HepG2 (cell line): ENCODE measurements around the gene RNF149. TPM values are rescaled to one million over a fixed set of nuclear protein-coding genes. Genes with fewer than 3 reads are reported as not detected.
A peak's percentile ranks its signal among the peaks of the same experiment; 100 is the strongest.

ENCODE experiments used
- EHMT2 ChIP-seq: fragments of 200-600 bp; sonication (generic); IDR thresholded peaks from 2 replicates; pipeline ENCODE4 v1.7.0; 2017; ENCODE audit warnings: antibody characterized with exemption, low read depth, low read length, borderline replicate concordance
- FOXP1 ChIP-seq, 2 experiments: fragments of 450-650 bp in 1 of 2; IDR thresholded peaks; 2 replicates each; pipeline ENCODE4 v1.6.1; 2017 to 2018; ENCODE audit warnings: antibody characterized with exemption in 1 of 2
- ISX ChIP-seq: sonication (generic); formaldehyde crosslinking; conservative IDR thresholded peaks from 2 replicates; pipeline ENCODE4 v1.5.0; 2020; ENCODE audit warnings: missing genetic modification reagents
- KAT2B ChIP-seq: fragments of 150-350 bp; IDR thresholded peaks from 2 replicates; pipeline ENCODE4 v1.6.1; 2014; ENCODE audit warnings: low read depth, low read length, borderline replicate concordance
- KLF15 ChIP-seq: sonication (generic); formaldehyde crosslinking; IDR thresholded peaks from 2 replicates; pipeline ENCODE4 v1.8.1; 2023; ENCODE audit warnings: borderline replicate concordance, mild to moderate bottlenecking, inconsistent platforms, missing genetic modification reagents, mixed read lengths
- KMT2B ChIP-seq: IDR thresholded peaks from 2 replicates; pipeline ENCODE4 v1.6.1; 2016; ENCODE audit warnings: missing genetic modification reagents, missing compliant biosample characterization
- MAZ ChIP-seq, 2 experiments: sonication (generic) in 1 of 2; formaldehyde crosslinking in 1 of 2; IDR thresholded peaks; 2 replicates each; pipeline versions ENCODE4 v1.5.0 to v1.6.1; 2012 to 2020; ENCODE audit warnings: low read depth in 2 of 2, mild to moderate bottlenecking in 2 of 2, borderline replicate concordance in 1 of 2, improper control_type of control experiment in 1 of 2, low read length in 1 of 2, missing genetic modification reagents in 1 of 2, moderate library complexity in 1 of 2
- MIER2 ChIP-seq: IDR thresholded peaks from 2 replicates; pipeline ENCODE4 v1.6.1; 2016; ENCODE audit warnings: missing biosample characterization, missing genetic modification reagents
- MZF1 ChIP-seq: sonication (generic); formaldehyde crosslinking; IDR thresholded peaks from 2 replicates; pipeline ENCODE4 v1.8.1; 2023; ENCODE audit warnings: mild to moderate bottlenecking, missing genetic modification reagents, borderline replicate concordance
- PCBP2 ChIP-seq: fragments of 200-400 bp; formaldehyde crosslinking; optimal IDR thresholded peaks from 2 replicates; pipeline ENCODE3; 2018; ENCODE audit warnings: low read length, low read depth; ENCODE audit not compliant: poor library complexity, severe bottlenecking
- PHF8 ChIP-seq: sonication (generic); formaldehyde crosslinking; IDR thresholded peaks from 2 replicates; pipeline ENCODE4 v1.5.0; 2020; ENCODE audit warnings: missing genetic modification reagents
- SAFB2 ChIP-seq: sonication (generic); formaldehyde crosslinking; IDR thresholded peaks from 2 replicates; pipeline ENCODE4 v1.5.1; 2020; ENCODE audit warnings: missing genetic modification reagents, low read depth, mild to moderate bottlenecking, borderline replicate concordance
- polyA plus RNA-seq, 8 experiments: library from polyadenylated mRNA; depleted of rRNA in 3 of 8; stranded (reverse) in 7 of 8; unstranded in 1 of 8; fragments of >200 nt; fragmentation: Illumina TruSeq in 4 of 8; extraction: Trizol in 4 of 8; gene quantifications; 2 replicates each; pipeline versions ENCODE4 v1.2.1 to v1.2.3, GENCODE V29; 2011 to 2016; ENCODE audit warnings: low read depth in 4 of 8, missing spikeins in 1 of 8, mixed read lengths in 1 of 8; ENCODE audit not compliant: insufficient read depth in 1 of 8
- total RNA-seq, 5 experiments: library from RNA; depleted of rRNA; stranded (reverse); fragments of >200 nt; fragmentation: Illumina TruSeq; extraction: Trizol; gene quantifications; 2 replicates each; pipeline ENCODE4 v1.2.3, GENCODE V29; 2016; ENCODE audit warnings: low read depth in 1 of 5
- TF ChIP-seq, protein P1 (sequence below): sonication (generic); formaldehyde crosslinking; IDR thresholded peaks from 2 replicates; pipeline ENCODE4 v1.8.0; 2022; ENCODE audit warnings: missing genetic modification reagents, mild to moderate bottlenecking, inconsistent platforms, borderline replicate concordance
- TF ChIP-seq, protein P2 (sequence below): sonication (generic); formaldehyde crosslinking; conservative IDR thresholded peaks from 2 replicates; pipeline ENCODE4 v1.8.0; 2022; ENCODE audit warnings: mild to moderate bottlenecking, moderate library complexity, missing genetic modification reagents
- TF ChIP-seq, protein P3 (sequence below): sonication (generic); formaldehyde crosslinking; IDR thresholded peaks from 2 replicates; pipeline ENCODE4 v1.5.0; 2020; ENCODE audit warnings: mild to moderate bottlenecking, missing genetic modification reagents
- TF ChIP-seq, protein P4 (sequence below): sonication (generic); formaldehyde crosslinking; IDR thresholded peaks from 2 replicates; pipeline ENCODE4 v1.8.1; 2023; ENCODE audit warnings: mild to moderate bottlenecking, missing genetic modification reagents, borderline replicate concordance
- TF ChIP-seq, protein P5 (sequence below), 2 experiments: IDR thresholded peaks; 2 replicates each; pipeline ENCODE4 v1.6.1; 2011 to 2012; ENCODE audit warnings: low read length in 2 of 2, borderline replicate concordance in 1 of 2, low read depth in 1 of 2, mild to moderate bottlenecking in 1 of 2, moderate library complexity in 1 of 2
- TF ChIP-seq, protein P6 (sequence below): sonication (generic); formaldehyde crosslinking; IDR thresholded peaks from 2 replicates; pipeline ENCODE4 v1.5.0; 2020; ENCODE audit warnings: missing genetic modification reagents, mild to moderate bottlenecking, borderline replicate concordance

The RNF149 gene
- total and polyA plus RNA-seq, 2 of the 13 experiments (the other 11 are each of a cell fraction or from before 2014, with no cell fraction given) = 87.6 to 109 TPM

DNA sequence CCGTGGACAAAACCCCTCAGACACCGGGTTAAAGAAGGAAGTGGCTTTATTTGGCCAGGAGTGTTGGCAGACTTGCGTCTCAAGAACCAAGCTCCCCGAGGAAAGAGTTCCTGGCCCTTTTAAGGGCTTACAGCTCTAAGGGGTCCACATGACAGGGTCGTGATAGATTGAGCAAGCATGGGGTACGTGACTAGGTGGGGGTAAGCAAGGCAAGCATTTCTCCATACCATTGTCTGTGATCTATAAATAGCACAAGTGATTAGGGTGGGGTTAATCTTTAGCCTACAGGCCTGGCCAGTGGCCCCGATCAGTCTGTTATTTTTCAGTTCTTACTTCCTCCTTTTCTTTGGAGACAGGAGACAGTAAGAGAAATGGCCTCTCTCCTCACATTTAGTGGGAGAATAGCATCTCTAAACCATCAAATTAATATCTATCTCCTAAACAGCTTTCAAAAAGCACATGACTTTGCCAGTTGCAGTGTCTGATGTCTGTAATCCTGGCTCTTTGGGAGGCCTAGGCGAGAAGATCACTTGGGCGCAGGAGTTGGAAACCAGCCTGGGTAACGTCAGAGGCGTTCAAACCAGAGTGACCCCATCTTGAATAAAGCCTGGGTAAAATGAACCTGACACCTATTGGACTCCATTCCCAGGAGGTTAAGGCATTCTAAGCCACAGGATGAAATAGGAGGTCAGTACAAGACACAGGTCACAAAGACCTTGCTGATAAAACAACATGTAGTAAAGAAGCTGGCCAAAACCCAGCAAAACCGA lies 74.1 kb downstream of the RNF149 start (continued):
- TF ChIP-seq ISX (CRISPR knock-in tag) = no peak
- TF ChIP-seq, protein P1, sequence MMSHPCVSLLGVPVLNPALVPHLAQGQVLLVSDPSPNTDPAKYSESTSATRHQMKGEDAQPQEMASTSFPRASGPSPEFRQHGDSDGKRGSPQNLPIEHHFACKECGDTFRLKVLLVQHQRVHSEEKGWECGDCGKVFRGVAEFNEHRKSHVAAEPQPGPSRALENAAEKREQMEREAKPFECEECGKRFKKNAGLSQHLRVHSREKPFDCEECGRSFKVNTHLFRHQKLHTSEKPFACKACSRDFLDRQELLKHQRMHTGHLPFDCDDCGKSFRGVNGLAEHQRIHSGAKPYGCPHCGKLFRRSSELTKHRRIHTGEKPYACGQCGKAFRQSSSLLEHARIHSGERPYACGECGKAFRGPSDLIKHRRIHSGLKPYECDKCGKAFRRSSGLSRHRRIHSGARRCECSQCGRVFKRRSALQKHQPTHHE (CRISPR knock-in tag) = no peak
- TF ChIP-seq, protein P2, sequence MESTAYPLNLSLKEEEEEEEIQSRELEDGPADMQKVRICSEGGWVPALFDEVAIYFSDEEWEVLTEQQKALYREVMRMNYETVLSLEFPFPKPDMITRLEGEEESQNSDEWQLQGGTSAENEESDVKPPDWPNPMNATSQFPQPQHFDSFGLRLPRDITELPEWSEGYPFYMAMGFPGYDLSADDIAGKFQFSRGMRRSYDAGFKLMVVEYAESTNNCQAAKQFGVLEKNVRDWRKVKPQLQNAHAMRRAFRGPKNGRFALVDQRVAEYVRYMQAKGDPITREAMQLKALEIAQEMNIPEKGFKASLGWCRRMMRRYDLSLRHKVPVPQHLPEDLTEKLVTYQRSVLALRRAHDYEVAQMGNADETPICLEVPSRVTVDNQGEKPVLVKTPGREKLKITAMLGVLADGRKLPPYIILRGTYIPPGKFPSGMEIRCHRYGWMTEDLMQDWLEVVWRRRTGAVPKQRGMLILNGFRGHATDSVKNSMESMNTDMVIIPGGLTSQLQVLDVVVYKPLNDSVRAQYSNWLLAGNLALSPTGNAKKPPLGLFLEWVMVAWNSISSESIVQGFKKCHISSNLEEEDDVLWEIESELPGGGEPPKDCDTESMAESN (CRISPR knock-in tag) = no peak
- TF ChIP-seq, protein P3, sequence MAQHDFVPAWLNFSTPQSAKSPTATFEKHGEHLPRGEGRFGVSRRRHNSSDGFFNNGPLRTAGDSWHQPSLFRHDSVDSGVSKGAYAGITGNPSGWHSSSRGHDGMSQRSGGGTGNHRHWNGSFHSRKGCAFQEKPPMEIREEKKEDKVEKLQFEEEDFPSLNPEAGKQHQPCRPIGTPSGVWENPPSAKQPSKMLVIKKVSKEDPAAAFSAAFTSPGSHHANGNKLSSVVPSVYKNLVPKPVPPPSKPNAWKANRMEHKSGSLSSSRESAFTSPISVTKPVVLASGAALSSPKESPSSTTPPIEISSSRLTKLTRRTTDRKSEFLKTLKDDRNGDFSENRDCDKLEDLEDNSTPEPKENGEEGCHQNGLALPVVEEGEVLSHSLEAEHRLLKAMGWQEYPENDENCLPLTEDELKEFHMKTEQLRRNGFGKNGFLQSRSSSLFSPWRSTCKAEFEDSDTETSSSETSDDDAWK (CRISPR knock-in tag) = no peak
- TF ChIP-seq KMT2B = no peak
- TF ChIP-seq KAT2B = no peak
- TF ChIP-seq, protein P4, sequence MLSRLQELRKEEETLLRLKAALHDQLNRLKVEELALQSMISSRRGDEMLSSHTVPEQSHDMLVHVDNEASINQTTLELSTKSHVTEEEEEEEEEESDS (CRISPR knock-in tag) = no peak
- no peak for TF ChIP-seq PCBP2
- no peak for TF ChIP-seq SAFB2 (CRISPR knock-in tag)
- no peak for TF ChIP-seq MZF1 (CRISPR knock-in tag)
- TF ChIP-seq EHMT2 = no peak
- TF ChIP-seq MAZ (IDR thresholded peaks at IDR 0.05; ENCODE audit: borderline replicate concordance, low read depth, low read length) = no peak
- TF ChIP-seq MAZ (CRISPR knock-in tag; IDR thresholded peaks at IDR 0.05; ENCODE audit: low read depth) = no peak
- 0 out of 2 replicates have a peak, but pooled peaks have one; percentile 29 for TF ChIP-seq PHF8 (CRISPR knock-in tag)
- TF ChIP-seq KLF15 (CRISPR knock-in tag) = no peak
- TF ChIP-seq FOXP1 (IDR thresholded peaks at IDR 0.05) = no peak
- TF ChIP-seq FOXP1 (CRISPR knock-in tag; IDR thresholded peaks at IDR 0.05) = peak; percentile 52; the same call in 1 of the 2 replicates
- TF ChIP-seq, protein P5, sequence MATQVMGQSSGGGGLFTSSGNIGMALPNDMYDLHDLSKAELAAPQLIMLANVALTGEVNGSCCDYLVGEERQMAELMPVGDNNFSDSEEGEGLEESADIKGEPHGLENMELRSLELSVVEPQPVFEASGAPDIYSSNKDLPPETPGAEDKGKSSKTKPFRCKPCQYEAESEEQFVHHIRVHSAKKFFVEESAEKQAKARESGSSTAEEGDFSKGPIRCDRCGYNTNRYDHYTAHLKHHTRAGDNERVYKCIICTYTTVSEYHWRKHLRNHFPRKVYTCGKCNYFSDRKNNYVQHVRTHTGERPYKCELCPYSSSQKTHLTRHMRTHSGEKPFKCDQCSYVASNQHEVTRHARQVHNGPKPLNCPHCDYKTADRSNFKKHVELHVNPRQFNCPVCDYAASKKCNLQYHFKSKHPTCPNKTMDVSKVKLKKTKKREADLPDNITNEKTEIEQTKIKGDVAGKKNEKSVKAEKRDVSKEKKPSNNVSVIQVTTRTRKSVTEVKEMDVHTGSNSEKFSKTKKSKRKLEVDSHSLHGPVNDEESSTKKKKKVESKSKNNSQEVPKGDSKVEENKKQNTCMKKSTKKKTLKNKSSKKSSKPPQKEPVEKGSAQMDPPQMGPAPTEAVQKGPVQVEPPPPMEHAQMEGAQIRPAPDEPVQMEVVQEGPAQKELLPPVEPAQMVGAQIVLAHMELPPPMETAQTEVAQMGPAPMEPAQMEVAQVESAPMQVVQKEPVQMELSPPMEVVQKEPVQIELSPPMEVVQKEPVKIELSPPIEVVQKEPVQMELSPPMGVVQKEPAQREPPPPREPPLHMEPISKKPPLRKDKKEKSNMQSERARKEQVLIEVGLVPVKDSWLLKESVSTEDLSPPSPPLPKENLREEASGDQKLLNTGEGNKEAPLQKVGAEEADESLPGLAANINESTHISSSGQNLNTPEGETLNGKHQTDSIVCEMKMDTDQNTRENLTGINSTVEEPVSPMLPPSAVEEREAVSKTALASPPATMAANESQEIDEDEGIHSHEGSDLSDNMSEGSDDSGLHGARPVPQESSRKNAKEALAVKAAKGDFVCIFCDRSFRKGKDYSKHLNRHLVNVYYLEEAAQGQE (IDR thresholded peaks at IDR 0.05; ENCODE audit: borderline replicate concordance in 1 of 2, low read depth in 1 of 2, low read length in 2 of 2) = no peak
- peak; percentile 16; the same call in 1 of the 2 replicates for TF ChIP-seq MIER2
- TF ChIP-seq, protein P6, sequence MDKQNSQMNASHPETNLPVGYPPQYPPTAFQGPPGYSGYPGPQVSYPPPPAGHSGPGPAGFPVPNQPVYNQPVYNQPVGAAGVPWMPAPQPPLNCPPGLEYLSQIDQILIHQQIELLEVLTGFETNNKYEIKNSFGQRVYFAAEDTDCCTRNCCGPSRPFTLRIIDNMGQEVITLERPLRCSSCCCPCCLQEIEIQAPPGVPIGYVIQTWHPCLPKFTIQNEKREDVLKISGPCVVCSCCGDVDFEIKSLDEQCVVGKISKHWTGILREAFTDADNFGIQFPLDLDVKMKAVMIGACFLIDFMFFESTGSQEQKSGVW = no peak
